NCI-H69 (cell line): ENCODE results near the gene ASB13.

Experiments used
- DNase-seq: peaks from one replicate; lab custom pipeline; 2025; lab: John Stamatoyannopoulos, UW

ASB13 gene

GRCh38 chr10:5669604-5670003 lies 3.2 kb upstream of the ASB13 start:
- no peak for DNase-seq

GRCh38 chr10:5668429-5668828 lies 2.0 kb upstream of the ASB13 start:
- peak; percentile 24 for DNase-seq

GRCh38 chr10:5666841-5667630 lies 641 bp upstream of the ASB13 start:
- DNase-seq, result no peak

GRCh38 chr10:5665373-5666007 lies 905 bp downstream of the ASB13 start:
- no peak for DNase-seq

- peak; percentile 29 for DNase-seq
Observed at GRCh38 chr10:5663692-5664427, 2.5 kb downstream of the ASB13 start.

GRCh38 chr10:5662708-5663579 lies 3.5 kb downstream of the ASB13 start:
- no peak for DNase-seq

GRCh38 chr10:5661043-5661442 lies 5.4 kb downstream of the ASB13 start:
- no peak for DNase-seq

GRCh38 chr10:5659702-5660528 lies 6.5 kb downstream of the ASB13 start:
- no peak for DNase-seq

GRCh38 chr10:5658871-5659618 lies 7.3 kb downstream of the ASB13 start:
- no peak for DNase-seq

- no peak for DNase-seq
Observed at GRCh38 chr10:5656737-5657579, 9.4 kb downstream of the ASB13 start.

GRCh38 chr10:5655121-5655520 lies 11.3 kb downstream of the ASB13 start:
- DNase-seq, result no peak

GRCh38 chr10:5654218-5654755 lies 12.1 kb downstream of the ASB13 start:
- DNase-seq, result no peak

GRCh38 chr10:5652746-5653145 lies 13.6 kb downstream of the ASB13 start:
- DNase-seq, result no peak

GRCh38 chr10:5651388-5651764 lies 15.0 kb downstream of the ASB13 start:
- no peak for DNase-seq

GRCh38 chr10:5650664-5651387 lies 15.6 kb downstream of the ASB13 start:
- DNase-seq, result no peak

- DNase-seq, result no peak
Observed at GRCh38 chr10:5649746-5650145, 16.6 kb downstream of the ASB13 start.

GRCh38 chr10:5648494-5649457 lies 17.6 kb downstream of the ASB13 start:
- no peak for DNase-seq
